Measurements from ENCODE around the gene CHAT.

Gene CHAT

DNA sequence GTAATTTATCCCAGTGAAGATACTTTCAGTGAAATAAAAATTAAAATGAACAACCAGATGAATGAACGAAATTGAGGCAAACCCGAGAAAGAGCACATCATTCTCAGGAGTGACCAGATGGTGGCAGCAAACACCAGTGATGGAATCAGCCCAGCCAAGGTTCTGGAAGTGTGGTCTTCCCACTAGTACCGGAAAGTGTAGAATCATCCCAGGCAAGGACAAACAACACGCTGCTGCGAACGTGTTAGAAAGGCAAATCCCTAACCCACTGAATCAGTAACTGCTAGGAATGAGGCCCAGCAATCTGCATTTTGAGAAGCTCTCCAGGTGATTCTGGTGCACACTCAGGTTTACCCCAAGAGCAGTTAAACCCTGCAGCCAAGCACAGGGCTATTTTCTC lies 19.2 kb upstream of the CHAT start (continued):
- TF ChIP-seq, protein P1, sequence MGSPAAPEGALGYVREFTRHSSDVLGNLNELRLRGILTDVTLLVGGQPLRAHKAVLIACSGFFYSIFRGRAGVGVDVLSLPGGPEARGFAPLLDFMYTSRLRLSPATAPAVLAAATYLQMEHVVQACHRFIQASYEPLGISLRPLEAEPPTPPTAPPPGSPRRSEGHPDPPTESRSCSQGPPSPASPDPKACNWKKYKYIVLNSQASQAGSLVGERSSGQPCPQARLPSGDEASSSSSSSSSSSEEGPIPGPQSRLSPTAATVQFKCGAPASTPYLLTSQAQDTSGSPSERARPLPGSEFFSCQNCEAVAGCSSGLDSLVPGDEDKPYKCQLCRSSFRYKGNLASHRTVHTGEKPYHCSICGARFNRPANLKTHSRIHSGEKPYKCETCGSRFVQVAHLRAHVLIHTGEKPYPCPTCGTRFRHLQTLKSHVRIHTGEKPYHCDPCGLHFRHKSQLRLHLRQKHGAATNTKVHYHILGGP (tag by site-specific recombination; IDR thresholded peaks at IDR 0.05), result no peak
- no peak for TF ChIP-seq ZNF660 (tag by site-specific recombination; IDR thresholded peaks at IDR 0.05)
- TF ChIP-seq ZNF777 (tag by site-specific recombination; IDR thresholded peaks at IDR 0.05; ENCODE audit: borderline replicate concordance), result no peak
- TF ChIP-seq SP2 (tag by site-specific recombination; IDR thresholded peaks at IDR 0.05), result no peak
- no peak for TF ChIP-seq SP7 (tag by site-specific recombination; IDR thresholded peaks at IDR 0.05)
- no peak for TF ChIP-seq REPIN1 (tag by site-specific recombination; IDR thresholded peaks at IDR 0.05; ENCODE audit: low read depth)
- no peak for TF ChIP-seq ZNF211 (tag by site-specific recombination; IDR thresholded peaks at IDR 0.05; ENCODE audit: low read depth)
- TF ChIP-seq ZNF132 (tag by site-specific recombination; IDR thresholded peaks at IDR 0.05; ENCODE audit: borderline replicate concordance), result no peak
- TF ChIP-seq, protein P2, sequence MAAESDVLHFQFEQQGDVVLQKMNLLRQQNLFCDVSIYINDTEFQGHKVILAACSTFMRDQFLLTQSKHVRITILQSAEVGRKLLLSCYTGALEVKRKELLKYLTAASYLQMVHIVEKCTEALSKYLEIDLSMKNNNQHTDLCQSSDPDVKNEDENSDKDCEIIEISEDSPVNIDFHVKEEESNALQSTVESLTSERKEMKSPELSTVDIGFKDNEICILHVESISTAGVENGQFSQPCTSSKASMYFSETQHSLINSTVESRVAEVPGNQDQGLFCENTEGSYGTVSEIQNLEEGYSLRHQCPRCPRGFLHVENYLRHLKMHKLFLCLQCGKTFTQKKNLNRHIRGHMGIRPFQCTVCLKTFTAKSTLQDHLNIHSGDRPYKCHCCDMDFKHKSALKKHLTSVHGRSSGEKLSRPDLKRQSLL (tag by site-specific recombination; IDR thresholded peaks at IDR 0.05), result no peak
- no peak for TF ChIP-seq OSR2 (tag by site-specific recombination; IDR thresholded peaks at IDR 0.05)
- TF ChIP-seq, protein P3, sequence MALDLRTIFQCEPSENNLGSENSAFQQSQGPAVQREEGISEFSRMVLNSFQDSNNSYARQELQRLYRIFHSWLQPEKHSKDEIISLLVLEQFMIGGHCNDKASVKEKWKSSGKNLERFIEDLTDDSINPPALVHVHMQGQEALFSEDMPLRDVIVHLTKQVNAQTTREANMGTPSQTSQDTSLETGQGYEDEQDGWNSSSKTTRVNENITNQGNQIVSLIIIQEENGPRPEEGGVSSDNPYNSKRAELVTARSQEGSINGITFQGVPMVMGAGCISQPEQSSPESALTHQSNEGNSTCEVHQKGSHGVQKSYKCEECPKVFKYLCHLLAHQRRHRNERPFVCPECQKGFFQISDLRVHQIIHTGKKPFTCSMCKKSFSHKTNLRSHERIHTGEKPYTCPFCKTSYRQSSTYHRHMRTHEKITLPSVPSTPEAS (tag by site-specific recombination; IDR thresholded peaks at IDR 0.05), result no peak

DNA sequence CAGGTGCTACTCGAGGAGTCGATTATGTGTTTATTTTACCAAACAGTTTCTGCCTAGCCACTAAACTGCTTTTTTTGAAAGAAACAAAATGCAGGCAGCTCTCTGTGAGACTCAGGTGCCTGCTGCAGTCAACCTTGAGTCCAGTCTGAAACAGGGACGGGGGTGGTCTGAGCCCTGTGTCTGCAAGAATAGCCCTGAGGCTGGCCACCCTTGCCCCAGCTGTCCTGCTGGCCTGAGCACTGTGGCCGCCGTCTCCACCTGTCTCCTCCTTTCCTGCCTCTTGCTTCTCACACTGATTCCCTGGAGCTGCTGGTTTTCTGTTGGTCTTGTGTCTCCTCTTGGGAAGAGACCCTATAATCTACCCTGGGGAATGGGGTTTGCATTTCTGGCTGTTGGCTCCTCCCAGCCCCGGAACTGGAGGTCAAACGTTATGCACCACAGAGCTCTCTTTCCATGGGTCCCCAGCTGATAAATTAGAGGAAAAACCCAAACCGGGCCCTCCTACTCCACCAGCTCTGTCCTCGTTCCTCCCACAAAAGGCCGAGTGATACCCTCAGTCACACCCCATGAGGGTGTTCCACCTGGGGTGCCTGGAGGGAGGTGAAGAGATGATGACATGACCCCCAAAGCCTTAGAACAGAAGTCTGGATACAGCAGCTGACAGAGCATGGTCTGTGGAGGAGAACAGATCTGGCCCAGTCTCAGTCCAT lies 18.7 kb upstream of the CHAT start:
- no peak overlapping the region for H3K4me3 ChIP-seq (ENCODE audit: low read depth, low read length)
- H3K9me3 ChIP-seq (ENCODE audit: control insufficient read depth, insufficient read depth, low read depth, low read length), result no peaks in the 10 kb centered on the region
- CTCF ChIA-PET, result interaction anchor here (0.6 to 4.1 kb wide), 15 partner anchors 10 to 730 kb away, joined by 3 to 35 read pairs (median 4); partner anchors contain the start of genes ERCC6 and SLC18A3
- H3K27ac ChIP-seq (ENCODE audit: extremely low read depth, low read depth, low read length), result no peak overlapping the region
- TF ChIP-seq ZNF600 (tag by site-specific recombination; IDR thresholded peaks at IDR 0.05), result no peak
- TF ChIP-seq ZNF132 (tag by site-specific recombination; IDR thresholded peaks at IDR 0.05; ENCODE audit: borderline replicate concordance), result no peak
- no peak for TF ChIP-seq MEIS1 (CRISPR knock-in tag; IDR thresholded peaks at IDR 0.05; ENCODE audit: borderline replicate concordance)
- TF ChIP-seq, protein P4, sequence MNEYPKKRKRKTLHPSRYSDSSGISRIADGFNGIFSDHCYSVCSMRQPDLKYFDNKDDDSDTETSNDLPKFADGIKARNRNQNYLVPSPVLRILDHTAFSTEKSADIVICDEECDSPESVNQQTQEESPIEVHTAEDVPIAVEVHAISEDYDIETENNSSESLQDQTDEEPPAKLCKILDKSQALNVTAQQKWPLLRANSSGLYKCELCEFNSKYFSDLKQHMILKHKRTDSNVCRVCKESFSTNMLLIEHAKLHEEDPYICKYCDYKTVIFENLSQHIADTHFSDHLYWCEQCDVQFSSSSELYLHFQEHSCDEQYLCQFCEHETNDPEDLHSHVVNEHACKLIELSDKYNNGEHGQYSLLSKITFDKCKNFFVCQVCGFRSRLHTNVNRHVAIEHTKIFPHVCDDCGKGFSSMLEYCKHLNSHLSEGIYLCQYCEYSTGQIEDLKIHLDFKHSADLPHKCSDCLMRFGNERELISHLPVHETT (tag by site-specific recombination; IDR thresholded peaks at IDR 0.05), result no peak
- no peak for TF ChIP-seq ZNF776 (tag by site-specific recombination; IDR thresholded peaks at IDR 0.05; ENCODE audit: borderline replicate concordance)
- TF ChIP-seq, protein P5, sequence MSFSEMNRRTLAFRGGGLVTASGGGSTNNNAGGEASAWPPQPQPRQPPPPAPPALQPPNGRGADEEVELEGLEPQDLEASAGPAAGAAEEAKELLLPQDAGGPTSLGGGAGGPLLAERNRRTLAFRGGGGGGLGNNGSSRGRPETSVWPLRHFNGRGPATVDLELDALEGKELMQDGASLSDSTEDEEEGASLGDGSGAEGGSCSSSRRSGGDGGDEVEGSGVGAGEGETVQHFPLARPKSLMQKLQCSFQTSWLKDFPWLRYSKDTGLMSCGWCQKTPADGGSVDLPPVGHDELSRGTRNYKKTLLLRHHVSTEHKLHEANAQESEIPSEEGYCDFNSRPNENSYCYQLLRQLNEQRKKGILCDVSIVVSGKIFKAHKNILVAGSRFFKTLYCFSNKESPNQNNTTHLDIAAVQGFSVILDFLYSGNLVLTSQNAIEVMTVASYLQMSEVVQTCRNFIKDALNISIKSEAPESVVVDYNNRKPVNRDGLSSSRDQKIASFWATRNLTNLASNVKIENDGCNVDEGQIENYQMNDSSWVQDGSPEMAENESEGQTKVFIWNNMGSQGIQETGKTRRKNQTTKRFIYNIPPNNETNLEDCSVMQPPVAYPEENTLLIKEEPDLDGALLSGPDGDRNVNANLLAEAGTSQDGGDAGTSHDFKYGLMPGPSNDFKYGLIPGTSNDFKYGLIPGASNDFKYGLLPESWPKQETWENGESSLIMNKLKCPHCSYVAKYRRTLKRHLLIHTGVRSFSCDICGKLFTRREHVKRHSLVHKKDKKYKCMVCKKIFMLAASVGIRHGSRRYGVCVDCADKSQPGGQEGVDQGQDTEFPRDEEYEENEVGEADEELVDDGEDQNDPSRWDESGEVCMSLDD (tag by site-specific recombination; IDR thresholded peaks at IDR 0.05), result no peak
- no peak for TF ChIP-seq ZNF555 (tag by site-specific recombination; conservative IDR thresholded peaks at IDR 0.05)
- TF ChIP-seq ZNF791 (tag by site-specific recombination; IDR thresholded peaks at IDR 0.05), result no peak
- no peak for TF ChIP-seq ZNF658 (tag by site-specific recombination; IDR thresholded peaks at IDR 0.05)
- no peak for TF ChIP-seq ZNF423 (tag by site-specific recombination; IDR thresholded peaks at IDR 0.05)
- TF ChIP-seq, protein P6, sequence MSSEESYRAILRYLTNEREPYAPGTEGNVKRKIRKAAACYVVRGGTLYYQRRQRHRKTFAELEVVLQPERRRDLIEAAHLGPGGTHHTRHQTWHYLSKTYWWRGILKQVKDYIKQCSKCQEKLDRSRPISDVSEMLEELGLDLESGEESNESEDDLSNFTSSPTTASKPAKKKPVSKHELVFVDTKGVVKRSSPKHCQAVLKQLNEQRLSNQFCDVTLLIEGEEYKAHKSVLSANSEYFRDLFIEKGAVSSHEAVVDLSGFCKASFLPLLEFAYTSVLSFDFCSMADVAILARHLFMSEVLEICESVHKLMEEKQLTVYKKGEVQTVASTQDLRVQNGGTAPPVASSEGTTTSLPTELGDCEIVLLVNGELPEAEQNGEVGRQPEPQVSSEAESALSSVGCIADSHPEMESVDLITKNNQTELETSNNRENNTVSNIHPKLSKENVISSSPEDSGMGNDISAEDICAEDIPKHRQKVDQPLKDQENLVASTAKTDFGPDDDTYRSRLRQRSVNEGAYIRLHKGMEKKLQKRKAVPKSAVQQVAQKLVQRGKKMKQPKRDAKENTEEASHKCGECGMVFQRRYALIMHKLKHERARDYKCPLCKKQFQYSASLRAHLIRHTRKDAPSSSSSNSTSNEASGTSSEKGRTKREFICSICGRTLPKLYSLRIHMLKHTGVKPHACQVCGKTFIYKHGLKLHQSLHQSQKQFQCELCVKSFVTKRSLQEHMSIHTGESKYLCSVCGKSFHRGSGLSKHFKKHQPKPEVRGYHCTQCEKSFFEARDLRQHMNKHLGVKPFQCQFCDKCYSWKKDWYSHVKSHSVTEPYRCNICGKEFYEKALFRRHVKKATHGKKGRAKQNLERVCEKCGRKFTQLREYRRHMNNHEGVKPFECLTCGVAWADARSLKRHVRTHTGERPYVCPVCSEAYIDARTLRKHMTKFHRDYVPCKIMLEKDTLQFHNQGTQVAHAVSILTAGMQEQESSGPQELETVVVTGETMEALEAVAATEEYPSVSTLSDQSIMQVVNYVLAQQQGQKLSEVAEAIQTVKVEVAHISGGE (tag by site-specific recombination; conservative IDR thresholded peaks at IDR 0.05; ENCODE audit: low read depth), result no peak
- H3K4me1 ChIP-seq (ENCODE audit: control insufficient read depth, insufficient read depth, low read length), result no peaks in the 10 kb centered on the region
- H3K36me3 ChIP-seq (ENCODE audit: control insufficient read depth in 2 of 2, insufficient read depth in 1 of 2, low read length in 2 of 2), result no peaks in the 10 kb centered on the region
- POLR2A ChIA-PET, result no interaction called here
